ENCODE results near the gene MGMT.

MGMT gene

DNA sequence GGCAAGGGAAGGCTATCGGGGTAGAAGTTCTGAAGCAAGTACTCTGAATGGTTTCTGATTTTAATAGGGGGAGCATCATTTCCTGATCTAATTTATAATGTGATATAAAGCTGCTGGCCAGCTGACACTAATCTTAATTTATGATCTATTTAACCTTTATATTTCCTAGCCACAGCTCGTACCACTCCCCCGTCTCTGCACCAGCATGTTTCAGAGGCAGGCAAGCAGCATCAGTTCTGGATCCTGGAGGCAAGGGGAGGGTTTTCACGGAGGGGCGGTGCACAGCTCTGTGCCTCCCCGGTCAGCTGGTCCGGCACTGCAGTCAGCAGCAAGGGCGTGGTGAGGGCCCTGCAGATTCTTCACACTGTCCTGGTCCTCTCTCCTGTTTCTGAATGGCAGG, 30.0 kb downstream of the MGMT start:
- DNase-seq: no peak

GRCh38 chr10:129498680-129499079, 31.6 kb downstream of the MGMT start:
- DNase-seq: no peak

DNA sequence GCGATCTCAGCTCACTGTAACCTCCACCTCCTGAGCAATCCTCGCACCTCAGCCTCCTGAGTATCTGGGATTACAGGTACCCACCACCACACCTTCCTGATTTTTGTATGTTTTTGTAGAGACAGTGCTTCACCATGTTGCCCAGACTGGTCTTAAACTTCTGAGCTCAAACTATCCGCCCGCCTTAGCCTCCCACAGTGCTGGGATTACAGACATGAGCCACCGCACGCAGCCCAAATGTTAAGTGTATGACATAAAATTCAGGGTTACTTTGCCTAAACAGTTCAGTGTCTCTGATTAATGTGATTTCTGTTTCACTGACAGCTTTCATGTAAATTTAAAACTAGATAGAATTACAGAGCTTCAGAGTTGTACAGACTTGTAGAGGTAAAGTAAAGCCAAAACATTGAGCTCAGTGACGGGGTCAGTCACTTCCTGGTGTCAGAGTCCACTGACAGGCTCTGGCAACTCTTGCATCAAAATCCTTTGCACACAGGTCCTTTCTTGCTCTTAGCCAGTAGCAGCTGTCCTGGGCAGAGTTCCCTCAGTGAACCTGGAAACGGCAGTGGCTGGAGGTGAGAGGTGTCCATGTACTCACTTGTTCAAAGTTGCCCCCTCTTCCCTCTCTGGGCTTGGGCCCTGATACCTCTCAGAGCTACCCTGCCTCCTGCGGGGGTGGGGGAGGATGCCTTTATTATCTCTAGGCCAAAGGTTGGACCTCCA, 33.7 kb downstream of the MGMT start:
- DNase-seq: no peak

GRCh38 chr10:129501652-129502436, 34.8 kb downstream of the MGMT start:
- no peak for DNase-seq

GRCh38 chr10:129502448-129502847, 35.4 kb downstream of the MGMT start:
- no peak for DNase-seq

GRCh38 chr10:129505500-129506075, 38.5 kb downstream of the MGMT start:
- DNase-seq: no peak

DNA sequence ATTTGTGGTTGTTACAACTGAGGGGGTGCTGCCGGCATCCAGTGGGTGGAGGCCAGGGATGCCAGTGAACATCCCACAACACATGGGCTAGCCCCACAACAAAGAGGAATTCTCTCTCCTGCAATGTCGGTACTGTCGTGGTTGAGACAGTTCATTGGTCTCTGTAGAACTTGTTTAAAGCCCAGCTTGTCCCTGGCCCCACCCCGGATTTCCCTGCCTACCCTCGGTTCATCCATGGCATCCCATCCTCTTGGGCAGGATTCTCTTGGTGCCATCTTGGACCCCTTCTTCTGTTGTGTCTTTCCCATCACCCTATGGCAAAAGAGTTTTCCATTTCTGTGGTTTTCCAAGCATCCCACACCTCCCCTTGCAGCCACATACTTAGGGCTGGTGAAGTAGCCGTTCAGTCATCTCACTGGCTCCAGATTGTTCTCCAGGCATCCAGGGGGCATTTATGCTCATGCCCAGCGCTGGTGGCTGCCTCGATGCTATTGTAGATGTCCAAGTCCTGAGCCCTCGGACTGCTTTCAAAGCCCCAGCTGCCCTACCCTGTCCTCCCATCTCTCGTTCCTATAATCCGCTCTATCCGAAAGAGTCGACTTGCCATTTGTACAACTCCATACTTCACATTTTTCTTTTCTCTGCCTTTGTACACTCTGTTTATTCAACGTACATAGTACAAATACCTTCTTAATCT, 39.2 kb downstream of the MGMT start:
- DNase-seq: no peak

GRCh38 chr10:129507216-129507889, 40.3 kb downstream of the MGMT start:
- DNase-seq: no peak

GRCh38 chr10:129509155-129509554, 42.1 kb downstream of the MGMT start:
- DNase-seq: no peak

DNA sequence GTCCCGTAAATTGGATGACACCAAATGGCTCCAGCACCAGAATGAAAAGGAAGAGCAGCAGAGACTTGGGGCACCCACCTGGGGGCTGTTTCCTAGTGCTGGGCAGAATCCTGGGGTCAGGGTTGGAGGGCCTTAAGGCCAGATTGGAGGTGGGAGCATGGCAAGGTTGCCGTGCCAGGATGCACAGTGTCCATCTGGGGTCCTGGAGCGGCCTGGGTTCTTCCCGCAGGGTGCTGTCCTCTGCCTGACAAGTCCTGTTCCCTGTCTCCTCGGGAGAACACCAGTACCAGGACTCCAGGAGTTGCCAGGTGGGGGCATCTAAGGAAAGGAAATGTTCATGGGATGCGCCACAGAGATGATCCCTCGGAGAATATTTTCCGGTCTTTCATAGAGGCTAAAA, 42.8 kb downstream of the MGMT start:
- DNase-seq: no peak

DNA sequence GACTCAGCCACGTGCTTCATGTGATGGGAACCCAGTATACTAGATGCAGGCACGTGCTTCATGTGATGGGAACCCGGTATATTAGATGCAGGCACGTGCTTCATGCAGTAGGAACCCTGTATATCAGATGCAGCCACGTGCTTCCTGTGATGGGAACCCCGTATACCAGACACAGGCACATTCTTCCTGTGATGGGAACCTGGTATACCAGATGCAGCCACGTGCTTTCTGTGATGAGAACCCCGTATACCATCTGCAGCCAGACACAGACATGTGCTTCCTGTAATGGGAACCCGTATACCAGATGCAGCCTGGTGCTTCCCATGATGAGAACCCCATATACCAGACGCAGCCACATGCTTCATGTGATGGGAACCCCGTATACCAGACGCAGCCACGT, 44.0 kb downstream of the MGMT start:
- no peak for DNase-seq

GRCh38 chr10:129511758-129512157, 44.7 kb downstream of the MGMT start:
- DNase-seq: no peak

- DNase-seq: no peak
Measured at GRCh38 chr10:129513312-129513711, 46.3 kb downstream of the MGMT start.

DNA sequence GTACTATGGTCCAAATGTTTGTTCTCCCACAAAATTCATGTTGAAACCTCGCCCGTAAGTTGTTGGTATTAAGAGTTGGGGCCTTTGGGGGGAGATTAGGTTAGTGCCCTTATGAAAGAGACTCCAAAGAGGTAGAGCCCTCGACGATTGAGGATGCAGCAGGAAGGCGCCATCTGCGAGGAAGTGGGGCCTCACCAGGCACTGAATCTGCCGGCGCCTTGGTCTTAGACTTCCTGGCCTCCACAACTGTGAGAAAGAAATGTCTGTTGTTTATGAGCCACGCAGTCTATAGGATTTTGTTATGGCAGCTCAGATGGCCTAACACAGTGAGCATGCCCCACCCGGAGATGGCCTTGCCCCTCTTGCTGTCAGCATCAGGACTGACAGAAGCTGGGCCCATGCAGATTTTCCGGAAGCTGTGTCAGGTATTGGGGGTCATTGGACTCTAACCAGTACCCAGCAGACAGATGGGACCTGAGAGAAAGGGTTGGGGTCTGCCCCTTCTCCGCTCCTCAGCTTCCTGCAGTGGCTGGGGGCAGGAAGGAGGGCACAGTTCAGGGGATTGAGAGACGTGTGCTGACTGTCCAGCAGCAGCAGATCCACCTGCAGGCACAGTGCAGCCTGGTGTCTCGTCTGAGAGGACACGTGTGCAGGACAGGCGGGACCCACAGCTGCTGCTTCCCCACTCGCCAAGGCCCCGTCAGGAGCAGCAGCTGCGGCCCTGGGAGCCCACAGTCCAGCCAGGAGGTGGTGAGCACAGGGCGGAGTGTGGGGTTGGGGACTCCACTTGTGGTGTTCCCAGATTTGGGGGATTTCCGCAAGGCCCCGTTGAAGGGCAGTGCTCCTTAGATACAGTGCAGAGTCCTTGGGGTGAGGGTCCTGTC, 47.8 kb downstream of the MGMT start:
- no peak for DNase-seq

- DNase-seq: no peak
Measured at GRCh38 chr10:129516846-129517679, 50.0 kb downstream of the MGMT start.

- no peak for DNase-seq
Measured at GRCh38 chr10:129517680-129518057, 50.6 kb downstream of the MGMT start.

DNA sequence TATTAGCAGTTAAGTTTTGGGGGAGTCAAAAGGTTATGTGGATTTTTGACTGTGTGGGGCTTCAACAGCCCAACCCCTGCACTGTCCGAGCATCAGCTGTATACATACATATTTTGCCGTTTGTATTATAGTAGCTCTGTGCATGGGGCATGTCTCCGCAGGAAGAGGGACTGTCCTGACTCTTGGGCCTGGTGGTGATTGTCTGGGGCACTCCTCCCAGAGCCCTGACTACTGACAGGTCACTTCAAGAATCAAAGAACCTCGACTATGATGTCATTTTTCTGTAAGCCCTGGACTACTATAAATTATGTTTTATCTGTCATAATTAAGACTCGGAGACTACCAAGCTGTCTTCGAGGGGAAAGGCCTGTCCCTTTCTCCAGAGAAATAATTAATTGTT, 51.8 kb downstream of the MGMT start:
- DNase-seq: no peak

GRCh38 chr10:129520440-129521080, 53.5 kb downstream of the MGMT start:
- no peak for DNase-seq

DNA sequence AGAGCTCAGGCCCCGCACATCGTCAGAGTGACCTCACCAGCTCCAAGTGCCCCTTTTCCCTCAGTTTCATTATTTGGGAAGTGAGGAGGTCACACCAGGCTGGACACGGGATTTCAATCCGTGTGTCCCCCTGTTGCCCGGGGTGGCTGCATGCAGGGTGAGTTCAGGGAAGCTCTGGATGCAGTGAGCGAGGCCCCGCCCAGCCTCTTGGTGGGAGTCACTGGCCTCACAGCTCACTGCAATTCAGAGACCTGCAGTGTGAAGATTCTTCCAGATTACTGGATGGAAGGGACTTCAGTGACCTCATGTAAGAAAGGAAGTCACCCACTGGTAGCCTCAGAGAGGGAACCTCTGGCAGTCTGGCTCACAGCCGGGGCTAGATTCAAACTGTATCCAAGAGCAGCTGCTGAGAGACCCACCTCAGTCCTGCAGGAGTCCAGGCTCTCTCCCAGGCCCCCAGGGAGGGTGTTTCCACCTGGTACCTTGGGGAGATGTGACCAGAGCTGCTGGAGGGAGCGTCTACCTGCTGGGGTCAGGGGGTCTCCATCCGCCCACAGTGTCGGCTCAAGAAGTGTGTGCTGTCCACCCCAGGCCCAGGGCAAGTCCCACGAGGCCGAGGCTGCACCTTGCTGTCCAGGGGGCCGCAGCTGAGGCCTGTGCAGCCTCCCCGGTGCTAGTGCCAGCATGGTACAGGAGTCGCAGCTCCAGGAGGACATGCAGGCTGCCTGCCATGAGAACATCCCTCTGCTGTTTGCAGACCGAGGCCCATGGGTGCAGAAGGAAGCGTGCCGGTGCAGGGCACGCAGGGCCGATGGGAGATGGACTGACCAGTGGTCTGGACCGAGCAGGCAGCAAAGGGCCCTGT, 54.4 kb downstream of the MGMT start:
- DNase-seq: no peak
